GM21786 (cell line): Measurements from ENCODE around the gene AMZ2.
"Not testable (repeated sequence)": the region's sequence is repeated elsewhere in the genome, so short reads cannot be mapped to it uniquely, and the experiment has no call there.

Experiments used
- ATAC-seq: cut with Tn5 transposase; IDR thresholded peaks from one replicate; pipeline ENCODE4 v1.9.1; 2021; ENCODE audit not compliant: unreplicated experiment

Gene AMZ2

DNA sequence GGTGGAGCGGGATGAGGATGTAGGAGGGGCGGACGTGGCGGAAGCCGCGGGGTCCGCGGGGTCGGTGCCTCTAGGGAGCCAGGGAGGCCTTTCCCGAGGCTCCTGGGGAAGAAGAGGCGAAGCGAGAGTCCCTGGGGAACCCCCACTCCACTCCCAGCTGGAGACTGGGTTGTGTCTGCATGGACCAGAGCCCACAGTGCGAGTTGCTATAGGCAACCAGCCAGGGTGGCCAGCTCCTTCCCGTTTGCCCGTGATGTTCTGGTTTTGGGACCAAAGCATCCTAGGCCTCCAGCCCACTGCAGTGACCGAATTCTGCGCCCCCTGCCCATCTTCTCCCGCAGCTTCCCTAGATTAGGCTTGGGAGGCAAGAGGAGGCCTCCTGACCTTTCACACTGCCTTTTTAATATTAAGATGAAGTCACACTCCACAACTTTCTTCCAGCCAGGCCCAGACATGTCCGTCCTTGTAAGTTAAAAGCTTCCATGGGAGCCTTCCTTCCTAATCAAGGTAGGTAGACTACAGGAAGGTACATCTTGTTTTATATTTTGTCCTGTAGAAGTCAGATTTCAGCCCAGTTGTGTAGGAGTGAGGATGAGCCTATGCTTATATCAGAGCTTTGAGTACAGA lies 469 bp downstream of the AMZ2 start:
- ATAC-seq: peak; percentile 18

DNA sequence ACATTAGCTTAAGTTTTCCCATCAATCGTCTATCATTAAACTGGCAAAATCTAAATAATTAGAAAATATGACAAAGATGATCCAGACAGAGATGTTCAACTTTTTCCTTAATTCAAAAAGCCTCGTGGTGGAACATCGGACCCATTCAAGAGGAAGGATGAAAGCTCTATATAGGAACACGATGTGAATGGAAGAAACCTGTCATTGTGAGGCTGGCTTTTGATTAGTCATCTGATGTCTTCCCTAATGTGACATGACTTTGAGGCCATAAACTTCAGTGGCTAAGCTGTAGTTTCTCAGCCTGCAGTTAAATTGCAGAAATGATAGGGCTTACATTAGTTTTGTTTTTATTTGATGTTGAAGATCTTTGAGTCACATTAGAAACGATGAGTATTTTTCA lies 1.0 kb downstream of the AMZ2 start:
- no peak for ATAC-seq

DNA sequence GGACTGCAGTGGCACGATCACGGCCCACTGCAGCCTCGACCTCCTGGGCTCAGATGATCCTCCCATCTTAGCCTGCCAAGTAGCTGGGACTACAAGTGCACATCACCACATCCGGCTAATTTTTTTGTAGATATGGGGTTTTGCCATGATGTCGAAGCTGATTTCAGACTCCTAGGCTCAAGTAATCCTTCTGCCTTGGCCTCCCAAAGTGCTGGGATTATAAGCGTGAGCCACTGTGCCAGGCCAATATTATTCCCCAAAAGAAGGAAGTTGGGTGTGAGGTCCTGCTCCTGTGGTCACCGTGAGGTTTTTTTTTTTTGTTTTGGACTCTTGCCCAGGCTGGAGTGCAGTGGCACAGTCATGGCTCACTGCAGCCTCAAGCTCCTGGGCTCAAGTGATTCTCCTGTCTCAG lies 1.5 kb downstream of the AMZ2 start:
- no peak for ATAC-seq

DNA sequence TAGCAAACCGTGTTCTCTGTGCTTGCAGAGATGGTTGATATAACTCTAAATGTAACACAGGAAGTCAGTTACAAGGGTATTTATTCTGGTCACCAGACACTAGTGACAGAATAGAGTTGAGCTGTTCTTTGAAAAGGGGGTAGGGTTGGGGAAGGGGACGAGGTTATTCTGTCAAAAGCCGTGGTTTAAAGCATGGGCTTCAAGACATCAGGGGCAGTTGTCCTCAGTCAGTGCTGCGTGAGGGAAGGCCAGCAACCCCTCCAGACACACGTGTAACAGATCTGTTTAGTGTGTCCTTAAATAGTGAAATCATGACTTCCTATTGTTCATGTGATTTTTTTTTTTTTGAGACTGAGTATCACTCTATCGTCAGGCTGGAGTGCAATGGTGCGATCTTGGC lies 5.6 kb downstream of the AMZ2 start:
- not testable (repeated sequence) for ATAC-seq

DNA sequence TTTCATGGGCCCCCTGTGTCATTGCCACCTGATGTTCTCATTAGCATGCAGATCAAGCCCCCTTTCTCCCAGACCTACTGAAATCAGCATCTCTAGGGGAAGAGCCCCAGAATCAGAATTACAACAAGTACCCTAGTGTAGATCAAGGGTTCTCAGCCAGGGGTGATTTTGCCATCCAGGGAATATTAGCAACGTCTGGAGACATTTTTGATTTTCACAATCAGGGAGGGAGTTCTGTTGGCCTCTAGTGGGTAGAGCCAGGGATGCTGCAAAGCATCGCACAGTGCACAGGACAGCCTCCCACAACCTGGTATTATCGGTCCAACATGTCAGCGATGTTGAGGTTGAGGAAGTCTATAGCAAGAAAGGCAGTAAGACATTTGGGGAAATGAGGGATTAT lies 7.3 kb downstream of the AMZ2 start:
- ATAC-seq: no peak

DNA sequence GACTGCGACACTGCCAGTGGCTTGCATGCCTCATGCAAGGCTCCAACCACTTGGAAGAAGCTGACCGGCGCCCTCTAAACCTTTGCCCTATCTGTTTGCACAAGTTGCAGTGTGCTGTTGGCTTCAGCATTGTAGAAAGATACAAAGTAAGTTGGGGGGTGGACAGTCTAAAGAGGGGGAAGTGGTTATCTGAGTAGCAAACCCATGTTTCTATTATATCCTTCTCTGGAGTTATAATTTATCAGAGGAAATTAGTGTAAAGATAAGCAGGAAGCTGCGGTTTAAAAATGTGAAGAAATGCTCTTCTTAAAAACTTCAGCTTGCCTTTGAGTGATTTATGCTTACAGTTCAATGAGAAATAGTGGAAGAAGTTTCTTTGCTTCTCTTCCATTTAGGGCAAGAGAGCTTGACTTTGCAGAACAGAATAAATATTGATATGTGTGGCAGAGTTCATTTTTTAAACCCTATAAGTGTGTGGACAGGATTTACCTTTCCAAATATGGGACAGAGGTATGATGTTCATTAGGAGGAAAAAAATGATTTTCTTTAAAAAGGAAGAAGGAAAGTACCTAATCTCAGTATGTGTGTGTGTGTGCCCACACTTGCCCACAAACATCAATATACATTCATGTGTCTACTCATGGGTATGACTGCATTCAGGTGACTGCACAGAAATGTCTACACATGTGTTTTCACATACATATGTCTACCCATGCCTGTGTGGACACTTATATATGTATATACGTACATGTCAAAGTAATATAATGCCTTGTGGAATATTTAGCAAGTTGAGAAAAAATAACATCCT lies 8.1 kb downstream of the AMZ2 start:
- no peak for ATAC-seq

DNA sequence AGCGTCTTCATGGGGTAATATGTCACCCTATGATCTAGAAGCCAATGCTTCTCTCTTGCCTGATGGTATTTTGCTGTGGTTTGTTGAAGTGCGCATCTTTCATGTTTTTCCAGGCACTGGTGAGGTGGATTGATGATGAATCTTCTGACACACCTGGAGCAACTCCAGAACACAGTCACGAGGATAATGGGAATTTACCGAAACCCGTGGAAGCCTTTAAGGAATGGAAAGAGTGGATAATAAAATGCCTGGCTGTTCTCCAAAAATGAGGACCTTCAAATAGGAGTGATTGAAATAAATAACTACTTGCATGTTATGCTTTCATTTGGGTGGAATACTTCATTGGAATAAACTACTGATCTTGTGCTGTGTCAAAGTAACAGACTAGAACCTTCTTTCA lies 8.9 kb downstream of the AMZ2 start:
- not testable (repeated sequence) for ATAC-seq

DNA sequence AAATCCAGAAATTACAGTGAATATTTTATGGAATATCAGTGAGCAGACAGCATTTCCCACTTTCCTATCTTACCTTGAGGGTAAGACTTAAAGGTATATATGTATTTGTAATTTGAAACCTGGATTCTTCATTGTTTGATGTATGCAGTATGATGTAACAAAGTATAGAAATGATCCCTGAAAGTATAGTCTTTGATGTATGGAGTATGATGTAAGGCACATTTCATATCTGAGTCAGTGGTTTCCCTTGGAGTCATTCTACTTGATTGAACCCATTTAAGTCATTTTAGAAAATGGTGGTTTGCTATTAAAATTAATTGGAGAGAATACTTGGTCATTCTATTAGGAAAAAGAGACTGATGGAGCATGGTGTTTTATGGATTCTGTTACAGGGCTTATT lies 10.1 kb downstream of the AMZ2 start:
- no peak for ATAC-seq

DNA sequence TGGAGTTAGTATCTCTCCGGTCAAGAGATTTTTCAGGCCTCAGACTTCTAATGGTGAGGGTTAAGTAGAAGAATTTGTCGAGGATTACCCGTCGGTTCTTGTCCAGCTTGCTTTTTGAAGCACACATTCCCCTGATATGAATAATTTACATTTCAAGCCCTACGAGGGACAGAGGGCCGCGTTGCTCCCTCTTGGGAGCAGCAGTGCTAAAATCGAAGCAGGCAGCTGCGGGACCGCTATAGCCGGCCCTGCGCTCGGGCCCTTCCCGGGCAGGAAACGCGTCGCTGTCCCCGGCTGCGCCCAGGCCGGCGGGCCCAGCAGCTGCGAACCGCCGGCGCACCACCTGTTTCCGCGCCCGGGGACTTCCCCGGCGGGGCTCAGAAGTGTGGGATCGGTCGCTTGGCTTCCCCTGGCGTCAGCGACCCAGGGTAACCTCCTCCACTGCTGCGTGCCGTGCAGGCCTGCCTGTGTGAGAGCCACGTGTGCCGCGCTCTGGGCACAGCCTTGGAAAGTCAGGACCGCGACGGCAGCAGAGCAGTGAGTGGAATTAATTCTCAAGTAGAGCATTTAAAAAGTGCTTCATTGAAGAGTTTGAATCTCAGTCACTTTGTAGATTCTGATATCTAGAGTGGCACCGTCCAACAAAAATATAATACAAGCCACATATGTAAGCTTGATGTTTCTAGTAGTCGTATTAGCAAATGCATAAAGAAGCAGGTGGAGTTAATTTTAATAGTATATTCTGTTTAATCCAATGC lies 11.2 kb downstream of the AMZ2 start:
- peak; percentile 93 for ATAC-seq

DNA sequence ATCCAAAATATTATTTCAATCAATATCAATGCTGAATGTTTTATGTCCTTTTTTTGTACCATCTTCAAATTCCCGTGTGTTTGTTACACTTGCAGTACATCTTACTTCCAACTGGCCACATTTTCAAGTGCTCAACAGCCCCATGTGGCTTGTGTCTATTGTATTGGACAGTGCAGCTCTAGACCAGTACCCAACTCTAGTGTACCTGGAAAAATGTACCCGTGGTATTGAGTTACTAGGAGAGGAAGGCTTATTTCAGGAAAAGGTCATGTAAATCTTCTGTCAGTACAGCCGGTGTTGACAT lies 11.8 kb downstream of the AMZ2 start:
- ATAC-seq: not testable (repeated sequence)

DNA sequence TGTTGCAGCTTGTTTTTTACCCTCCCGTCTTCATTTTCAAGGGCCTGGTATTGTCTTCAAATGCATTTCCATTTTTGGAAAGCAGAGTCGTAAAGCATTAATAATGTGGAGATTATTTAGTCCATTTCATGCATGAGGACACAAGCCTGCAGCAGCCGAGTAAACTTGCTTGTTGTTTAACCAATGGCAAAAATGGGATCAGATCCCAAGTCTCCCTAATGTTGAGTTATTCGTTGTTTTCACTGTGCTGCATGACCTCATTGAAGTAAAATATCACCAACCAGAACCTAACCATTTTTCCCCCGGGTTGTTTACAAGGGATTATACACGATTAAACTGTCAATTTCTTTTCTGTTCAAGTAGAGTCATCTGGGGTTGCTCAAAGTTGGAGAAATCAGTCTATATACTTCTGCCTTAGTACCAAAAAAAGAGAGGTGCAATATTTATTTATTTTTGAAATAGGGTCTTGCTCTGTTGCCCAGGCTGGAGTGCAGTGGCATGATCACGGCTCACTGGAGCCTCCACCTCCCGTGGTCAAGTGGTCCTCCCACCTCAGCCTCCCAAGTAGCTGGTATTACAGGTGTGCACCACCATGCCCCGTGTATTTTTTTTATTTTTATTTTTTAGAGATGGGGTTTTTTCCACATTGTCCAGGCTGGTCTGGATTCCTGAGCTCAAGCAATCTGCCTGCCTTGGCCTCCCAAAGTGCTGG lies 12.4 kb downstream of the AMZ2 start:
- no peak for ATAC-seq

DNA sequence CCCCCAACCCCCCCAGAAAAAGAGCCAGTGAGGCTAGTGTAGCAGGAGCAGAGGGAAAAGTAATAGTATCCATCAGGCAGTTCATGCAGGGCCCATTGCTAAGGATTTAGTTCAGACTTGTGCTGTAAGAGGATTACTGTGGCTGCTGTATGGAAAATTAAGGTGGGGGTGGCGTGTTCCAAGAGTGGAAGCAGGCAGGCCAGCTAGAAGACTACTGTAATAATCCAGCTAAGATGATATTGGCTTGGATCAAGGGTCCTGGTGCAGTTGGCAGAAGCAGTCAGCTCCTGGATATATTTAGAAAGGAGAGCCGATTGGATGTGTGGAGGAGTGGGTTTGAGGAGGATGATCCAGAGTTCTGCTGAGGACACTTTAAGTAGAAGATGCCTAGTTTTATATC lies 14.6 kb downstream of the AMZ2 start:
- not testable (repeated sequence) for ATAC-seq

DNA sequence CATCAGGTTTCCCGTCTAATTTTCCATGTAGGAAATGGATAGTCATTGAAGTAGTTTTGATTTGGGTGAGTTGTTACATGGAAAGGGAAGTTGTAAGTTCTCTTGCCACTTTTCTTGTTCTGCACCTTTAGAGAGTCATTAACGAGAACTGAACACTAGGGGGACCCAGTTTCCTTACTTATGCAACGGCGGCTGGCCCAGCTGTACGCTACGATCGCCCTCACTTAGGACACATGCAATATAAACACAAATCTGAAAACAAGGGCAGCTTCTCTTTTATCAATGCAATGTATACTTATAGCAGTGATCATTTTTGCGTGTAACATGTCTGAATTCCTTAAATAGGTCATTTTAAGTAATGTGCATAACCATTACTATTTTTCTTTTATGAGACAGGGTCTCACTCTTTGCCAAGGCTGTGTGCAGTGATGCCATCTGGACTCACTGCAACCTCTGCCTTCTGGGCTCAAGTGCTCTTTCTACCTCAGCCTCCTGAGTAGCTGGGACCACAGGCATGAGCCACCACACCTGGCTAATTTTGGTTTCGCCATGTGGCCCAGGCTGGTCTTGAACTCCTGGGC lies 15.3 kb downstream of the AMZ2 start:
- ATAC-seq: peak; percentile 34

DNA sequence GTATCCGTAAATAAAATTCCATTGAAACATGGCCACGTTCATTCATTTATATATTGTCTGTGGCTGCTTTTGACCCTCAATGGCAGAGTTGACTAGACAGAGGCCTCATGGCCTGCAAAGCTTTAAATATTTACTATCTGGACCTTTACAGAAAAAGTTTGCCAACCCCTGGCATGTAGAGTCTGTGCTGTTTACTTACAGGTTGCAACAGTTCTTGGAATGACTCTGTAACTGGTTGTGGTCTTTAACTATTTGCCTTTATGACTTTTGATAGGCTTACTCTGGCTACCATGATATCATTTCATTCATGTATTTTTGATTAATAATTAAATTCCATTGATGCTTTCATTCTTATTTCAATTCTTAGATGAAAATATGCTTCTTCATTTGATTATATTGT lies 18.0 kb downstream of the AMZ2 start:
- not testable (repeated sequence) for ATAC-seq

DNA sequence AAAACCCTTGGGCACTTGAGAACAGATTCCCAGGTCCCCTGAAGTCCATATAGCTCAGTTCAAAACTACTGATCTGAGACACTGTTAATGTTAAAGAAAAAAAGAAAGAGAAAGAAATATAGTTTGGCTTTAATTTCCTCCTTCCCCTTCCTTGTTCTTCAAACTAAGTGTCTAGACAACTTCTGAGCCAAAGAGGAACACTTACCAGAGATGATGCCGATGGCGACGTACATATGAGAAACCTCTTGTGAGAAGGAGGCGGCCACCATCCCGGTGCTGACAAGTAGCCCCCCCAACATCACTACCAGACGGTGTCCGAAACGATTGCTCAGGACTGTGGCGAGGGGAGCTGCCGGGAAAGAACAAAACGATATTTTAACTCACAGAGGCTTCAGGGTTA lies 25.9 kb downstream of the AMZ2 start:
- ATAC-seq: no peak

DNA sequence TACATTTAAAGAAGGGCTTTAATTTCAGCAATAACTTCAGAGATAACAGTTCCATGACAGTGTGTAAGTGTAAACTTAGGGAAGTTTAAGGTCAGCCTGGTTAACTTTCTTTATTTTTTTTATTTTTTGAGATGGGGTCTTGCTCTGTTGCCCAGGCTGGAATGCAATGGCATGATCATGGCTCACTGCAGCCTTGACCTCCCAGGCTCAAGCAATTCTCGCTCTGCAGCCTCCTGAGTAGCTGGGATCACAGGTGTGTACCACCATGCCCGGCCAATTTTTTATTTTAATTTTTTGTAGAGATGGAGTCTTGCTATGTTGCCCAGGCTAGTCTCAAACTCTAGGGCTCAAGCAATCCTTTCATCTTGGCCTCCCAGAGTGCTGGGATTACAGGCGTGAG lies 28.5 kb downstream of the AMZ2 start:
- ATAC-seq: not testable (repeated sequence)

DNA sequence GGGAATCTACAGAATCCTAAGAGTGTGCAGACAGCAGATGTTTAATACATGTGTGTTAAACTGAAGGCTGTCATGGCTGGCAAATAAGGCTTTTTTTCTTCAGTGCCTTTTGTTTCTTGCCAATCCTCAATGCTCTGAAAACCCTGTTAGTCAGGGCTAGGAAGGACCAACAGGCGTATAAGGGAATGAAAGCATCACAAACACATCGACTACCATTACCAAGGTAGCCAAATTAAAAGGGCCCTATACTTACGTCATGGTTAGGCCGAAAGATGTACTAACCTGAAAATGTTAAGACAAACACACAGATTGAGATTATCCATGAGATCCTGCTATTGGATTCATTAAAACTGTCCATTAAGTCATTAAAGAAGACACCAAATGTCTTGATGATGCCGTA lies 30.0 kb downstream of the AMZ2 start:
- no peak for ATAC-seq

DNA sequence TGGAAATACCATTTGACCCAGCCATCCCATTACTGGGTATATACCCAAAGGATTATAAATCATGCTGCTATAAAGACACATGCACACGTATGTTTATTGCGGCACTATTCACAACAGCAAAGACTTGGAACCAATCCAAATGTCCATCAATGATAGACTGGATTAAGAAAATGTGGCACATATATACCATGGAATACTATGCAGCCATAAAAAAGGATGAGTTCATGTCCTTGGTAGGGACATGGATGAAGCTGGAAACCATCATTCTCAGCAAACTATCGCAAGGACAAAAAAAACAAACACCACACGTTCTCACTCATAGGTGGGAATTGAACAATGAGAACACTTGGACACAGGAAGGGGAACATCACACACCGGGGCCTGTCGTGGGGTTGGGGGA lies 34.1 kb downstream of the AMZ2 start:
- not testable (repeated sequence) for ATAC-seq

DNA sequence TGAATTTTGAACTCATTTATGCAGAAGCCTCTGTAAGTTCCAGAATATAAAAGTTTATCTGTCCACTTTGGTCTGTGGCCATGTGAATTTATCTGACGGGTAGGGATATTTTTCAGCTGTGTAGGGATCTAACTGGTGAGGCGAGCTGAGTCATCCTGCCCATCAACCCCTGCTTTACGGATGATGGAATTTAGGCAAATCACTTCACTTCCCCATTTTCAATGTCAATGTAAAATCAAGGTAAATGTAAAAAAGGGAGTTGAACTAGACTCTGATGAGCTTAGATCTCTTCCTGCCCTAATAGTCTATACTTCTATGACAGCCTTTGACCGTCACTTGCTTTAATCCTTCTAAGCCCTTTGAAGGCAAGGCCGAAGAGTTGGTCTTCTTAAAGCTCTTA lies 40.5 kb downstream of the AMZ2 start:
- ATAC-seq: no peak

DNA sequence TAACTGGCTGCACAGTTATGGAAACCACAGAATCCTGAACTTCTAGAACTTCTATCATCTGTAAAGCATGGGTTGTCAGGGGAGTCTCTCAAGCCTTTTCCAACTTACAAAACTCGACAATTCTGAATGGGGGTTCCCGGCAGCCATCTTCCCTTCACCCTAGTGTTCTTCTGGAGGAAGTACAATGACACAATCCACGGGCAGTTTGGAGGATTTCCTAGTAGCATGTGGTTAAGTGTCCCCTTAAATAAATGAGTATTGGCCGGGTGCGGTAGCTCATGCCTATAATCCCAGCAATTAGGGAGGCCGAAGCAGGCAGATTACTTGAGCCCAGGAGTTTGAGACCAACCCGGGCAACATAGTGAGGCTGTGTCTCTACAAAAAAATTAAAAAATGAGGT lies 41.0 kb downstream of the AMZ2 start:
- no peak for ATAC-seq

DNA sequence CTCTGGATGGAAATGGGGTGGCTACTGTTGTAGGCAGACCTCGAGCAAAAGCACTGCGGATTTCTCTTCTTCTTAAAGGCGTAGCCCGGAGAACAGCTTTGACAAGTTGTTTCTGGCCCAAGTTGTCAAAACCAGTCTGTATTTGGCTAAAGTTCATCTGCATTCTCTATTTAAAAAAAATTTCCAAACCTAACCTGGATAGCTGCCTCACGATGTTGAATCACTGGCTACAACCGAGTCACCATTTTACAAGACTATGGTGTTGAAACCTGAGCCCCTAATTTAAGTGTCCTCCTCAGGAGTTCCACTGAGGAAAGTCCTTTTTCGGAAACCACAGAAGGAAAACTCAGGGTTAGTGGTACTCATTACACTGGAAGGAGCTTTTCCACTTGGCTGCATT lies 41.6 kb downstream of the AMZ2 start:
- no peak for ATAC-seq
